GM12875 (cell line): ENCODE measurements around the gene ABCC12.

Experiments
- H3K4me3 ChIP-seq: one replicate; pipeline ENCODE4 v1.5.1; 2011; ENCODE audit warnings: low read depth, low read length, control low read depth
- CTCF ChIP-seq: IDR thresholded peaks from 2 replicates; pipeline ENCODE4 v1.5.1; 2011; ENCODE audit warnings: low read depth, mild to moderate bottlenecking, control low read depth, inconsistent platforms, low read length, moderate library complexity, borderline replicate concordance; ENCODE audit not compliant: insufficient read depth

The ABCC12 gene

DNA sequence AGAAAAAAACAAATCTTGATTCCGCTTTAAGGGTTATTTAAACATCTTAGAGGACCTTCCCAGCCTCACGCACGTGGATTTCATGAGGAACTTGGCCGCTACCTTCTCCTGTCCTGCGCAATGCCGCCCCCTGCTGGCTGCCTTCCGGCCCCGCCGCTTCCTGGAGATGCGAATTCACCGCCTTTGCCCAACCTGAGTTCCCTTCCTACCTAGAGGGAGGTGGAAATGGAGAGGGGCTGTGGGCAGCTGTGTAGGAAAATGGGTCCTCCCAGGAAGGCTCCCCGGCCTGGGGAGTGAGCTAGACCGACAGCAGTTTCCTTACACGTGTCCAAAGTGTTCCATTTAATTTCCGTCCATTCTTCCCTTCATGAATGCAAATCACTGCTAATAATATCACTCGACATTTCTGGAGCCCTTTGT lies 1.0 kb upstream of the ABCC12 start:
- no peak overlapping the region for H3K4me3 ChIP-seq
- TF ChIP-seq CTCF: peak; percentile 94

GRCh38 chr16:48153774-48154173 lies 2.0 kb downstream of the ABCC12 start:
- no peak overlapping the region for H3K4me3 ChIP-seq
- TF ChIP-seq CTCF: no peak

DNA sequence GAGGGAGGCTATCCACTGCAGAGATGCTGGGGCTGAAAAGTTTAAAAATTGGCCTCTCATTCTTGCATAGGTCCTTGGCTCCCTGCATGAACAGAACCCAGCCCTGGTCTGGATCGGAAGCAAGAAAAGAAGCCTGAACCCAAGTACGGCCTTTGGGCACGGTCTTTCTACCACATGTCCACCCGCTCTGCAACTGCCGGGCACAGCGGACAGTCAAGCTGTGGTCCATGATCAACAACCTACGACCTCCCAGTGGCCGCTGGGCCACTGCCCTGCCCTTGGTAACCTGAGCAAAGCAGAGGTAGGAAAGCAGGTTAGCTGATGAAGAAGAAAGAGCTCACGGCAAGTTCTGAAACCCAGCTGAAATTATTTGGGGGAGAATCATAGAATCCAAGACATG lies 3.6 kb downstream of the ABCC12 start:
- TF ChIP-seq CTCF: no peak
- H3K4me3 ChIP-seq: no peak overlapping the region

- no peak for TF ChIP-seq CTCF
- no peak overlapping the region for H3K4me3 ChIP-seq
Observed at GRCh38 chr16:48150707-48151106, 5.1 kb downstream of the ABCC12 start.

GRCh38 chr16:48146710-48147109 lies 9.1 kb downstream of the ABCC12 start:
- no peak for TF ChIP-seq CTCF
- no peak overlapping the region for H3K4me3 ChIP-seq

GRCh38 chr16:48146131-48146530 lies 9.7 kb downstream of the ABCC12 start:
- H3K4me3 ChIP-seq: no peak overlapping the region
- TF ChIP-seq CTCF: no peak

GRCh38 chr16:48143812-48144368 lies 11.9 kb downstream of the ABCC12 start:
- no peak for TF ChIP-seq CTCF
- no peak overlapping the region for H3K4me3 ChIP-seq
